ENCODE data around the gene APBA2. TPM values are rescaled to one million over a fixed set of nuclear protein-coding genes. Genes with fewer than 3 reads are reported as not detected.

The APBA2 gene
- total RNA-seq, 1 donor from 2014 or later: 33.1 TPM

DNA sequence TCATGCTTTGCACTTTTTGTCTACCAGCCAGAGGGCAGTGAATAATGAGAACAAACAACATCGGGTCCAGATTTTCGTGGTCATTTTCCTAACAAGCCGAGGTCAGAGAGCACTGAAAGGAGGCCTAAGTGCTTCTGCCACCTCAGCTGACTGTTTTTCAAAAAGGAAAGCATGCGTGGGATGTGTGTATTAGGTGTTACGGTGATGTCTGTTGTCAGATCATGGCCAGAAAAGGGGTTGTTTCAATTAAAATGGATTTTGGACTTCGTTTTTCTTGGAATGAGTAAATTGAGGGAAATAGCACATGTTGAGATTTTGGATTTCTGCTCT lies 99.5 kb downstream of the APBA2 start:
- Mint-ChIP-seq H3K9me3 (peaks cover 24% of the 10 kb centered on the region), H3K27me3 (ENCODE audit: low read depth) (no peaks in the 10 kb centered on the region), H3K4me3 (no peak overlapping the region), H3K36me3 (peaks cover 4% of the 10 kb centered on the region), H3K27ac (peak overlapping the region; percentile 39), H3K4me1 (peaks cover 18% of the 10 kb centered on the region)
- DNase-seq (ENCODE audit: low spot score in 2 of 2, unreplicated experiment in 2 of 2): no peak
- TF ChIP-seq, protein P1, sequence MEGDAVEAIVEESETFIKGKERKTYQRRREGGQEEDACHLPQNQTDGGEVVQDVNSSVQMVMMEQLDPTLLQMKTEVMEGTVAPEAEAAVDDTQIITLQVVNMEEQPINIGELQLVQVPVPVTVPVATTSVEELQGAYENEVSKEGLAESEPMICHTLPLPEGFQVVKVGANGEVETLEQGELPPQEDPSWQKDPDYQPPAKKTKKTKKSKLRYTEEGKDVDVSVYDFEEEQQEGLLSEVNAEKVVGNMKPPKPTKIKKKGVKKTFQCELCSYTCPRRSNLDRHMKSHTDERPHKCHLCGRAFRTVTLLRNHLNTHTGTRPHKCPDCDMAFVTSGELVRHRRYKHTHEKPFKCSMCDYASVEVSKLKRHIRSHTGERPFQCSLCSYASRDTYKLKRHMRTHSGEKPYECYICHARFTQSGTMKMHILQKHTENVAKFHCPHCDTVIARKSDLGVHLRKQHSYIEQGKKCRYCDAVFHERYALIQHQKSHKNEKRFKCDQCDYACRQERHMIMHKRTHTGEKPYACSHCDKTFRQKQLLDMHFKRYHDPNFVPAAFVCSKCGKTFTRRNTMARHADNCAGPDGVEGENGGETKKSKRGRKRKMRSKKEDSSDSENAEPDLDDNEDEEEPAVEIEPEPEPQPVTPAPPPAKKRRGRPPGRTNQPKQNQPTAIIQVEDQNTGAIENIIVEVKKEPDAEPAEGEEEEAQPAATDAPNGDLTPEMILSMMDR (IDR thresholded peaks at IDR 0.05; ENCODE audit: unreplicated experiment): no peak

DNA sequence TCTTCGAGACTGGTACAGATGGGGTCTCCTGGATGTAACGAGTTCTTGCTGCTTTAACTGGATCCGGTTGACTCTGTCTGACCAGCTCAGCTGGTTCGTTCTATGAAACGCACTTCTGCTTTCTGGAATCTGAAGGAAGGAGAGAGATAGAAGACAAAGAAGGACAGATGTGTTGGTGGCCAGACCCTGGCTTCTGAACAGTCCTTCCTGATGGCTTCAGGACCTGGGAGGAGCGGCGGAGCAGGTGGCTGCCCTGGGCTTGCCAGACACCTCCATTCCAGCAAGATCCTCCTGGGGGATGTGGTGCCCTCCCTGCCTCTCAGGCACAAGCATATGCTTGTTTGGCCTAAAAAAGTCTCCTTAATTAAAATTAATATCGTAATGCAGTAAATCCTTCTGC lies 99.9 kb downstream of the APBA2 start:
- TF ChIP-seq, protein P1 (IDR thresholded peaks at IDR 0.05; ENCODE audit: unreplicated experiment): no peak
- H3K27ac Mint-ChIP-seq: peak overlapping the region; percentile 39
- DNase-seq (ENCODE audit: low spot score in 2 of 2, unreplicated experiment in 2 of 2): no peak
- peaks cover 21% of the 10 kb centered on the region for H3K9me3 Mint-ChIP-seq
- H3K4me1 Mint-ChIP-seq: peaks cover 18% of the 10 kb centered on the region
- no peak overlapping the region for H3K4me3 Mint-ChIP-seq
- no peaks in the 10 kb centered on the region for H3K27me3 Mint-ChIP-seq (ENCODE audit: low read depth)
- H3K36me3 Mint-ChIP-seq: peaks cover 4% of the 10 kb centered on the region

DNA sequence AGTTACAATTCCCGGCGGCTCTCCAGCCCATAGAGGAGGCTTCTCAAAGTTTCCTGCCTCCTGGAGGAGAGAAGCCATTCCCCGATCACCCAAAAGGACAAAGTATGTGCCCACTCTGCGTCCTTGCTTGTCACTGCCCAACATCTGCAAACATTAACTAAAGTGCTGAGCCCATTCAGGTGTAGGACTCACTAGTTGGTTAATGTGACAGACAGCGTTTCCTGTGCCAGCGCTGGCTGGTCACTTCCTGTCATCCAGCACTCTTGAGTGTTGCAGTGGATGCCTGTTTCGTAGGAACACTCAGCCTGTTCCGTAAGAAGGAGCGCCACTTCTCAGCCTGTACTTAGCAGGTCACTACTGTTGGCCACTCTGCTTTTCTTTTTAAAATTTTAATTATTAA lies 100.3 kb downstream of the APBA2 start:
- no peaks in the 10 kb centered on the region for H3K27me3 Mint-ChIP-seq (ENCODE audit: low read depth)
- peaks cover 18% of the 10 kb centered on the region for H3K4me1 Mint-ChIP-seq
- TF ChIP-seq, protein P1 (IDR thresholded peaks at IDR 0.05; ENCODE audit: unreplicated experiment): no peak
- H3K27ac Mint-ChIP-seq: no peak overlapping the region
- no peak overlapping the region for H3K4me3 Mint-ChIP-seq
- peaks cover 2% of the 10 kb centered on the region for H3K36me3 Mint-ChIP-seq
- DNase-seq (ENCODE audit: low spot score in 2 of 2, unreplicated experiment in 2 of 2): no peak
- H3K9me3 Mint-ChIP-seq: peaks cover 17% of the 10 kb centered on the region

DNA sequence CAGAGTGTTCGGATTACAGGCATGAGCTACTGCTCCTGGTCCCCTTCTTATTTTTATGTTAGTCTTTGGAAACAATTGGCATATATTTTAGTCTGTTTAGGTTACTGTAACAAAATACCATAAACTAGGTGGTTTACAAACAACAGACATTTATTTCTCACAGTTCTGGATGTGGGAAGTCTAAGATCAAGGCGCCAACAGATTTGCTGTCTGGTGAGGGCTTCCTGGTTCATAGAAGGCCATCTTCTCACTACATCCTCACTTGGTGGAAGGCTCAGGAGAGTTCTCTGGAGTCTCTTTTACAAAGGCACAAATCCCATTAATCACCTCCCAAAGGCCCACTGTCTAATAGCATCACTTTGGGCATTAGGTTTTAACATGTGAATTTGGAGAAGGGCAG lies 101.0 kb downstream of the APBA2 start:
- Mint-ChIP-seq H3K27me3 (ENCODE audit: low read depth) (no peaks in the 10 kb centered on the region), H3K4me3 (no peak overlapping the region), H3K36me3 (no peaks in the 10 kb centered on the region), H3K4me1 (peaks cover 18% of the 10 kb centered on the region), H3K27ac (no peak overlapping the region), H3K9me3 (peaks cover 11% of the 10 kb centered on the region)
- TF ChIP-seq, protein P1 (IDR thresholded peaks at IDR 0.05; ENCODE audit: unreplicated experiment): no peak
- no peak for DNase-seq (ENCODE audit: low spot score in 2 of 2, unreplicated experiment in 2 of 2)

DNA sequence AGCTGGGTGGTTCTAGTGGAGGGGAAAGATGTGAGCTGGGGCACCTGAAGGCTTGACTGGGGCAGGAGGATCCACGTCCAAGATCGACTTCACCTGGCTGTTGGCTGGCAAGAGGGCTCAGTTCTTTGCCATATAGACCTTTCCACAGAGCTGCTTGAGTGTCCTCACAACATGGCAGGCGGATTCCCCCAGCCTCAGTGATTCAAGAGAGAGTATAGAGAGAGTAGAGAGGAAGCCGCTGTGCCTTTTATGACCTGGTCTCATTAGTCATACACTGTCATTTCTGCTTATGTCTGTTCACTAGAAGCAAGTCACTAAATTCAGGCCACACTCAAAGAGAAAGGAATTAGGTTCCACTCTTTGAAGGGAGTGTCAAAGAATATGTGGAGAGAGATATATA lies 101.6 kb downstream of the APBA2 start:
- Mint-ChIP-seq H3K27me3 (ENCODE audit: low read depth) (no peaks in the 10 kb centered on the region), H3K4me3 (no peak overlapping the region), H3K4me1 (peaks cover 18% of the 10 kb centered on the region), H3K9me3 (peaks cover 7% of the 10 kb centered on the region), H3K27ac (no peak overlapping the region), H3K36me3 (no peaks in the 10 kb centered on the region)
- TF ChIP-seq, protein P1 (IDR thresholded peaks at IDR 0.05; ENCODE audit: unreplicated experiment): no peak
- no peak for DNase-seq (ENCODE audit: low spot score in 2 of 2, unreplicated experiment in 2 of 2)

DNA sequence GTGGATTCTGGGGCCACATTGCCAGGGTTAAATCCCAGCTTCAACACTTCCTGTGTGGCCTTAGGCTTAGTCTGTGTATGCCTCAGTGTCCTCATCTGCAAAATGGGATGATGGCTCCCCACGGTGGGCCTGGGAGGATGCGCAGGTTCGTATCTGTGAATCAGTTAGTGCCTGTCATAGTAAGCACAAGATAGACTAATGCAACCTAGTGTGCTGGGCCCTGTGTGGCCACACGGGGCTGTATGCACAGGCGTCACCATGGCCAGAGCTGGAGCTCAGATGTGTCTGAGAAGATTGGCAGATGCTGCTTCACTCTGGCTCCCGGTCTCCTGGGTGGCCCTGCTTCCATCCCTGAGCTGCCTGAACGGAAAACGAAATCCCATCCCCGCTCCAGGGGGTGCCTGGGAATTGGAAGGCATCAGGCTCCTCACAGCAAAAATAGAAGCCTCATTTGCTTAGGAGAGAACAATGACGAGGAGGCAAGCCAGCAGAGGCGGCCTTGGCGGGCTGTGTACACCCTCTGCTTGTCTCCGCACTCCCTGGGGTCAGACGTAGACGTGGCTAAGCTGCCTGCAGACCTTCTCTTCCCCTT lies 103.6 kb downstream of the APBA2 start:
- no peaks in the 10 kb centered on the region for H3K36me3 Mint-ChIP-seq
- H3K4me3 Mint-ChIP-seq: no peak overlapping the region
- no peaks in the 10 kb centered on the region for H3K27me3 Mint-ChIP-seq (ENCODE audit: low read depth)
- H3K27ac Mint-ChIP-seq: no peak overlapping the region
- H3K4me1 Mint-ChIP-seq: peaks cover 29% of the 10 kb centered on the region
- TF ChIP-seq, protein P1 (IDR thresholded peaks at IDR 0.05; ENCODE audit: unreplicated experiment): no peak
- no peak for DNase-seq (ENCODE audit: low spot score in 2 of 2, unreplicated experiment in 2 of 2)
- peaks cover 6% of the 10 kb centered on the region for H3K9me3 Mint-ChIP-seq
